ENCODE results near the gene NRAP.

DNA sequence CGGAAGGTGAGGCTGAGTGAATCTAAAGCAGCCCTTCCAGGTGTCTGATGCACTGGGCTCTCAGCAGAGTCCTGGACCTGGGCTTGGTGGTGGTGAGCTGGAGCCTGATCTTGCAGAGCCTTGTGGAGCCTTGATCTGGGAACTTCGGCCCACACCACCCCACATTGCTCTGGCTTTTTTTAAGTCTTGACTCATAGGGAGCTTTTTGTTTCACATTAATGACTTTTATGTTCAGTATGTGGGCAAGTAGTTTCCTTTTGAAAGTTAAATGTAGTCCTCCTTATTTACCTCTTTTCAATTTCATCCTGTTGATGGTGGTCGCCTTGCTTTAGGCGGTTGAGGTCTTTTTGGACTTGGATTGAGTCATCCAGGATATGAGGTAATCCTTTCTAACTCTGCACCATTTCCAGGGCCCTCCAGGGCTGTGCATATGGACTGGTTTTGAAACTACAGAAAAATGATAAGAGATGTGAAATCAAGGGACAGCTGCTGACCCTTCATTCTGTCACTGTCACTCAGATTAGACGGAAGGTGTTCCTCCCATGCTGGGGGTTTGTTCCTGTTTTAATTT is 2.9 kb upstream of the NRAP start:
- TF ChIP-seq SUZ12 (IDR thresholded peaks at IDR 0.05): no peak
- TF ChIP-seq SP1 (IDR thresholded peaks at IDR 0.05): no peak
- TF ChIP-seq L3MBTL2 (conservative IDR thresholded peaks at IDR 0.05): no peak
- no peak for TF ChIP-seq BHLHE40 (IDR thresholded peaks at IDR 0.05; ENCODE audit: borderline replicate concordance)
- TF ChIP-seq FOXK2 (IDR thresholded peaks at IDR 0.05): no peak
